ENCODE results near the gene NBPF26.
"Not testable (repeated sequence)": the region's sequence is repeated elsewhere in the genome, so short reads cannot be mapped to it uniquely, and the experiment has no call there.

The NBPF26 gene

DNA sequence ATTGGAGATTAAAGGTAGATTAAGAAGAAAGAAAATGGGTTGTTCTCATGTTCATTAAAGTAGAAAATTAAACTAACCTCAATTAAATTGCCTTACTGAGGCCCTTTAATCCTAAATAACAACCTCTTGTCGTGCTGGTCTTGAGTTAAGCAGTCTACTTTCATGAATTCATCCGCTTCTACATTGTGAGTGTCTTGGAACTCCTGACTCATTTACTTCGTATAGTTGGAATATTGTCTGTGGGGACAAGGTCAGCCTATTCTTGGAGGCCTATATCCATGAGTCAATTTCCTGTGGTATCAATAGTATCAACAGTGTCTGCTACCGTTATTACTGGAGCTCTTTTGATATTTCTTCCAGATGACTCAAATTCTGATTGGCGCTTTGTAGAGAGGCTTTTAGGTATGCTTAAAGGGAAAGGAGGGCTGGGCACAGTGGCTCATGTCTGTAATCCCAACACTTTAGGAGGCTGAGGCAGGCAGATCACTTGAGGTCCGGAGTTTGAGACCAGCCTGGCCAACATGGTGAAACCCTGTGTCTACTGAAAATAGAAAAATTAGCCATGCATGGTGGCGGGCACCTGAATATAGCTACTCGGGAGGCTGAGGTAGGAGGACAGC is 136.0 kb downstream of the NBPF26 start:
- DNase-seq, result not testable (repeated sequence)

DNA sequence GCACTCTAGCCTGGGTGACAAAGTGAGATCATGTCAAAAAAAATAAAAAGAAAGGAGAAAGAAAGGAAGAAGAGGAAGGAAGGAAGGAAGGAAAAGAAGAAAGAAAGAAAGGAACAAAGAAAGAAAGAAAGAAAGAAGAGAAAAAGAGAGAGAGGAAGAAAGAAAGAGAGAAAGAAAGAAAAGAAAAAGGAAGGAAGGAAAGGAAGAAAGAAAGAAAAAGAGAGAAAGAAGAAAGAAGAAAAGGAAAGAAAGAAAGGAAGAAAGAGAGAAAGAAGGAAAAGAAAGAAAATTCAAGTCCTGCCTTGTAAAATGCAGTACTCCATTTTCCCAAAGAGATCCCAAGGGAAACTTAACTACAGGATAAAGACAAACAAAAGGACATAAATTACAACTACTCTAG is 154.5 kb downstream of the NBPF26 start:
- not testable (repeated sequence) for DNase-seq

- DNase-seq, result not testable (repeated sequence)
These were observed 156.3 kb downstream of the NBPF26 start for GRCh38 chr1:120880056-120880455.

GRCh38 chr1:120881934-120882333 is 158.2 kb downstream of the NBPF26 start:
- not testable (repeated sequence) for DNase-seq

Measured in 8988T (cell line).